Measurements from ENCODE around the gene SETBP1. TPM values are rescaled to one million over a fixed set of nuclear protein-coding genes. Genes with fewer than 3 reads are reported as not detected.

SETBP1 gene
- total and polyA plus RNA-seq, 4 donors, result 23.1 to 39.8 (median 27.8) TPM

DNA sequence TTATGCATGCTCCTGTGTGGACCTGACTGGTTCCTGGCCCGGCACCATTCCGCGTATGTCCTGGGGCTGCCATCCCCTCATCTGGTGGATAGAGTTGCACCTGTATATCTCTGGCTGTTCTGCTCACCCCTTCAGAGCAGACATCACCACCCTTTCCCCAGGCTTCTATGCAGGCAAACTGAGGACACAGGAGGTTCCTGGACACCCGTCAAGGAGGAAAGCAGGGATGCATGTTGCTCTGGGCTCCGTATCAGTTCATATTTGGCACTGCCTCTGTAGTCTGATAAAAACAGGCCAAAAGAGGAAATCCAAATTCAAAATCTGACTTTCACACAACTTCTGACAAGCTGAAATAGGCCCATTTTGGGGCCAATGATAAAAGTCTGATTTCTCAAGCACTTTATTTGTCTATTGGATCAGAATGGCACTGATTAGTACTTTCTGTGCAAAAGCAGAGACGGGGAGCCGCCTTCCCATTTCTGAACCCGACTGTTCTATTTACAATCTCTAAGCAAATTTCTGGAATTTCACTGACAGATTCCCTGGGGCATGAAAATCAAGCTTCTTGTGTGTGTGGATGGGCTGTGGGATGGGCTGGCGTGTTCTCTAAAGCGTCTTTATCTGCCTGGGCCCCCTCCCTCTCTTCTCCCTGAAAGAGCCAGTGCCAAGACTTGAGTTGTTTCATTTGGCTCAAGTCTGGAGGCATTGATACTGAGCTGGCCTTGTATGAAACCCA, 96.9 kb downstream of the SETBP1 start:
- no peak overlapping the region for H3K4me3 ChIP-seq (ENCODE audit: low read depth, low read length)
- peak overlapping the region; percentile 37 for H3K27ac ChIP-seq (ENCODE audit: low read depth, low read length)
- WGBS (ENCODE audit: insufficient coverage), result 79% methylated on average over 5 of the region's 10 CpGs
- H3K36me3 ChIP-seq (ENCODE audit: control insufficient read depth, insufficient read depth, low read length), result no peaks in the 10 kb centered on the region
- peaks cover 14% of the 10 kb centered on the region for H3K4me1 ChIP-seq (ENCODE audit: control insufficient read depth, insufficient read depth, low read length)
- H3K9me3 ChIP-seq (ENCODE audit: control insufficient read depth, insufficient read depth, low read length), result no peaks in the 10 kb centered on the region
- peak in 2 of 6 donors; percentile 55 to 84 for DNase-seq (ENCODE audit: low read depth in 4 of 6, low spot score in 6 of 6)
- no peaks in the 10 kb centered on the region for H3K27me3 ChIP-seq (ENCODE audit: control insufficient read depth, insufficient read depth, low read length)

DNA sequence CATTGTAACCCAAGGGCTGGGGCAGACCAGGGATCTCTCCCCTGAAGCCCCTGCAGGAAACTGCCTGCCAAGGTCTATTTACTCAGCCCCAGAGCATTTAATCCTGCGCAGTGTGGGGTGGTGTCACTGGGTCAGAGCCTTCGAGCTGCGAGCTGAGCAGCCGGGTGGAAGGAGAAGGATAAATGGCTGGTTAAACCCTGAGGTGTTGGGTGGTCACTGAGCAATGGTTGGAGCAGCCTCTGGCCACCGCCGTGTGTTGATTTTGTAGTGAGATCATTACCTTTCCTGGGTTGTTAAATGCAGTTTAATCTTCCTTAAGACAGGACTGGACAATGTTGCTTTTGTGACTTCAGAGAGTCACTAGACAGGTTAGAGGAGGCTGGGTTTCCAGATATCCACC, 98.1 kb downstream of the SETBP1 start:
- Histone ChIP-seq H3K4me3 (ENCODE audit: low read depth, low read length) (no peak overlapping the region), H3K9me3 (ENCODE audit: control insufficient read depth, insufficient read depth, low read length) (no peaks in the 10 kb centered on the region), H3K27me3 (ENCODE audit: control insufficient read depth, insufficient read depth, low read length) (no peaks in the 10 kb centered on the region), H3K27ac (ENCODE audit: low read depth, low read length) (no peak overlapping the region), H3K4me1 (ENCODE audit: control insufficient read depth, insufficient read depth, low read length) (peaks cover 14% of the 10 kb centered on the region), H3K36me3 (ENCODE audit: control insufficient read depth, insufficient read depth, low read length) (no peaks in the 10 kb centered on the region)
- no peak for DNase-seq (ENCODE audit: low read depth in 4 of 6, low spot score in 6 of 6)
- WGBS (ENCODE audit: insufficient coverage), result 69% methylated on average over 2 of the region's 6 CpGs

DNA sequence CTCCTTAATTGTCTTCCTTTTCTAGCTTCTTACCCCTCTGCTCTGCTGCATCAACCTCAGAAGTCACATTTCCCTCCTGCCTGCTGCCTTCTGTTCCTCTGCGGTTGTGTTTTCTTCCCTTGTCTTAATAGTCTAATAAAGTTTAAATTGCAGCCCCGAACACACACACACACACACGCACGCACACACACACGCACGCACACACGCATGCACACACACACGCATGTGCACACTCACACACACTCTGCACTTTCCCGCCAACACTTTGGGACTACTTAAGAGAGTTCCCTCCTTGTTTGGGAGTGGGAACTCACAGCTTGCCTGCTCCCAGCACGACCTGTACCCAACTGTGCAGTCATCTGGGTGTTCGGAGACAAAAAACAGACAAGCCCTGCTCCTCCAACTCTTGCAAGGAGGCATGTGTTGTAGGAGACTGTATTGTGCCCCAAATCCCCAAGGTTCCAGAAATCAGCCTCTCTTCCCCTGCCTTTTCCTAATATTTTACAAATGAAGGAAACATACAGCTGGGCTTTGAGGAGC, 99.1 kb downstream of the SETBP1 start:
- WGBS (ENCODE audit: insufficient coverage), result 56% methylated on average over 5 of the region's 11 CpGs
- no peaks in the 10 kb centered on the region for H3K27me3 ChIP-seq (ENCODE audit: control insufficient read depth, insufficient read depth, low read length)
- no peaks in the 10 kb centered on the region for H3K9me3 ChIP-seq (ENCODE audit: control insufficient read depth, insufficient read depth, low read length)
- DNase-seq (ENCODE audit: low read depth in 4 of 6, low spot score in 6 of 6), result peak in 1 of 6 donors; percentile 65
- H3K4me3 ChIP-seq (ENCODE audit: low read depth, low read length), result no peak overlapping the region
- H3K36me3 ChIP-seq (ENCODE audit: control insufficient read depth, insufficient read depth, low read length), result no peaks in the 10 kb centered on the region
- peaks cover 14% of the 10 kb centered on the region for H3K4me1 ChIP-seq (ENCODE audit: control insufficient read depth, insufficient read depth, low read length)
- no peak overlapping the region for H3K27ac ChIP-seq (ENCODE audit: low read depth, low read length)

DNA sequence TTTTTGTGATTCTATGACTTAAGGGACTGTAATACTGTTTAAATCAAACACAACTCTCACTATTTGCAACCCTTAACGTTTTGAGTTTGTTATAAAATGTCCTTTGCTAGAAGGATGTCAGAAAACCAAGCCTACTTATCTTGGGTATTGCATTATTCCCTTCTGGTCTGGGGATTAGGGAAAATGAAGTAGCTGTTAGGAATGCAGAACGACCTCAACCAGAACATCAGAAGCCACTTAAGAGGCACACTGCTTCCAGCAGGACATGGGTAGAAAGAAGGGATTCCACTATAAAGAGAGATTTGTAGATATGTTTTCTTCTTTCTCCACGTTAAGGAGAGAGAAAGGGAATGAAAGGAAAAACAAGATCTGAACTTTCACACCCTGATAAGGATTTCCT, 101.2 kb downstream of the SETBP1 start:
- Histone ChIP-seq H3K27me3 (ENCODE audit: control insufficient read depth, insufficient read depth, low read length) (no peaks in the 10 kb centered on the region), H3K4me1 (ENCODE audit: control insufficient read depth, insufficient read depth, low read length) (peaks cover 14% of the 10 kb centered on the region), H3K27ac (ENCODE audit: low read depth, low read length) (no peak overlapping the region), H3K9me3 (ENCODE audit: control insufficient read depth, insufficient read depth, low read length) (no peaks in the 10 kb centered on the region), H3K4me3 (ENCODE audit: low read depth, low read length) (no peak overlapping the region), H3K36me3 (ENCODE audit: control insufficient read depth, insufficient read depth, low read length) (no peaks in the 10 kb centered on the region)
- no peak for DNase-seq (ENCODE audit: low read depth in 4 of 6, low spot score in 6 of 6)
- WGBS (ENCODE audit: insufficient coverage), result no CpG with 5 or more reads among the region's 3 CpGs

DNA sequence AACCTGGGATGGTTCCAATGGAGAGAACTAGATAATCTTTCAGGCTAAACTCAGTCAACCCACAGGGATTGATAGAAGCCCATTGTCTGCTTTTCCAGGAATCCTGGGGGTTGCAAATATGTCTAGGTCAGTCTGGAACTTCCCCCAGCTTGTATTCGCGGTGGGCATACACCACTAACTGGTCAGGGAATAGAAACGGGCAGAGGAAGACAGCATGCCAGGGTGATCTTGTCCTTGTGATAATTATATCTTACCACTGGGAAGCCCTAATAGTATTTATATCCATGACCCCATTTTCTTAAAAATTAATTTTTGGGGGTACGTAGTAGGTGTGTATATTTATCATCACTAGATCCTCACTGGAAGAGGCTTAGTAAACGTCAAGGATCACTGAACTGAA, 101.9 kb downstream of the SETBP1 start:
- no CpG with 5 or more reads among the region's 5 CpGs for WGBS (ENCODE audit: insufficient coverage)
- H3K36me3 ChIP-seq (ENCODE audit: control insufficient read depth, insufficient read depth, low read length), result no peaks in the 10 kb centered on the region
- no peaks in the 10 kb centered on the region for H3K9me3 ChIP-seq (ENCODE audit: control insufficient read depth, insufficient read depth, low read length)
- H3K4me3 ChIP-seq (ENCODE audit: low read depth, low read length), result no peak overlapping the region
- DNase-seq (ENCODE audit: low read depth in 4 of 6, low spot score in 6 of 6), result no peak
- H3K27ac ChIP-seq (ENCODE audit: low read depth, low read length), result no peak overlapping the region
- H3K27me3 ChIP-seq (ENCODE audit: control insufficient read depth, insufficient read depth, low read length), result no peaks in the 10 kb centered on the region
- peaks cover 9% of the 10 kb centered on the region for H3K4me1 ChIP-seq (ENCODE audit: control insufficient read depth, insufficient read depth, low read length)

DNA sequence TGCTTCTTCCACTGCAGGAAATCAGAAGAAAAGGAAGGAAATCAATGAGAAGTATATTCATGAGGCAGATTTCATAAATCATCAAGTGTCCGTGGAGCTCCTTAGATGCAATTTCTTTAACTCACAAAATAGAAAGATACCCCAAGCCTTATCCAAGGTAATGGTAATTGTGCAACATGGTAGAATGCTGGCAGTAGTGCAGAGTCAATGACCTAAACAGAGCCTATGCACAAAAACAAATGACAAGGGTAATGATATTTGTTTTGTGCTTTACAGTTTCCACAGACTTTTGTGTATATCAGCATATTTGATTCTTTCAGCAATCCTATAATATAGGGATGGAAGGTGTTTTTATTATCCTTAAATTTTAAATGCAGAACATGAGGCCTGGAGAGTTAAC, 102.7 kb downstream of the SETBP1 start:
- Histone ChIP-seq H3K4me1 (ENCODE audit: control insufficient read depth, insufficient read depth, low read length) (peaks cover 5% of the 10 kb centered on the region), H3K27me3 (ENCODE audit: control insufficient read depth, insufficient read depth, low read length) (no peaks in the 10 kb centered on the region), H3K36me3 (ENCODE audit: control insufficient read depth, insufficient read depth, low read length) (no peaks in the 10 kb centered on the region), H3K9me3 (ENCODE audit: control insufficient read depth, insufficient read depth, low read length) (no peaks in the 10 kb centered on the region), H3K27ac (ENCODE audit: low read depth, low read length) (no peak overlapping the region), H3K4me3 (ENCODE audit: low read depth, low read length) (no peak overlapping the region)
- WGBS (ENCODE audit: insufficient coverage), result no CpG with 5 or more reads among the region's 1 CpG
- no peak for DNase-seq (ENCODE audit: low read depth in 4 of 6, low spot score in 6 of 6)

DNA sequence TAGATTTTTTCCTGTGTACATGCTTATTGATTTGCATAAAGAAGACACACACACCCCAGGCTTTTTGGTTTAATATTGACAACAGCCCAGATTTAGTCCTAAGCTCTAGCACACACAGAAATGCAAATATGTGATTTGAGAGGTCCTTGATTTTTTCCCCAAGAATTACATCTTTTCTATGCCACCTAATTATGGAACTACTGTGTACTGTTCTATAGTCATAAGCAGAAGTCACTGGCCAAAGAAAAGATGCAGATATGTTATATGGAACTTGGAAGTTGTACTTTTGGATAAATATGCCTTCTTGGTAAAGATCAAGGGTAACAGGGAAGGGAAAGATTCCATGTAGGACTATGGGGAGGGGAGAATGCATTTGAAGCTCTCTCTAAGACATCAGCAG, 105.6 kb downstream of the SETBP1 start:
- no peak for DNase-seq (ENCODE audit: low read depth in 4 of 6, low spot score in 6 of 6)
- Histone ChIP-seq H3K27me3 (ENCODE audit: control insufficient read depth, insufficient read depth, low read length) (no peaks in the 10 kb centered on the region), H3K4me3 (ENCODE audit: low read depth, low read length) (no peak overlapping the region), H3K36me3 (ENCODE audit: control insufficient read depth, insufficient read depth, low read length) (no peaks in the 10 kb centered on the region), H3K4me1 (ENCODE audit: control insufficient read depth, insufficient read depth, low read length) (peaks cover 4% of the 10 kb centered on the region), H3K27ac (ENCODE audit: low read depth, low read length) (no peak overlapping the region), H3K9me3 (ENCODE audit: control insufficient read depth, insufficient read depth, low read length) (no peaks in the 10 kb centered on the region)

DNA sequence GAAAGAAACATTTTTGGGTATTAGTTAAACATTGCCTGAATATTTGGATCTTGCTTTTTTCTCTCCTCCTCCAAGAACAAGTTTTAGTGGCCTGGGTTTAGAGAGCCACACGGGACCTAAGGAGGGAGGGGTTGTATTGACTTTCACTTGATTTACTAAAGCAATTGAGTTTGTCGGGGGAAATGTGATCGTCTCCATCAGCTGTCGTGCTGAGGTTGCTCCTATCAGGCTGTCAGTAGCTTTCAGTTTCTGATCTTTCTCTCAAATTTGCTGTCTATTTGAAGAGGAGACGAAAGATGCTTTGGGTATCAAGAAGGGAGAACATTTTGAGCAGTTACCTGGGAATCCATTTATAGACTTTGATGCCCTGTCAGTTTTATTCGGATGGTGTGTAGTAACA, 106.0 kb downstream of the SETBP1 start:
- peaks cover 7% of the 10 kb centered on the region for H3K4me1 ChIP-seq (ENCODE audit: control insufficient read depth, insufficient read depth, low read length)
- no peak overlapping the region for H3K27ac ChIP-seq (ENCODE audit: low read depth, low read length)
- H3K27me3 ChIP-seq (ENCODE audit: control insufficient read depth, insufficient read depth, low read length), result no peaks in the 10 kb centered on the region
- no peak for DNase-seq (ENCODE audit: low read depth in 4 of 6, low spot score in 6 of 6)
- no peak overlapping the region for H3K4me3 ChIP-seq (ENCODE audit: low read depth, low read length)
- no peaks in the 10 kb centered on the region for H3K9me3 ChIP-seq (ENCODE audit: control insufficient read depth, insufficient read depth, low read length)
- no peaks in the 10 kb centered on the region for H3K36me3 ChIP-seq (ENCODE audit: control insufficient read depth, insufficient read depth, low read length)
- WGBS (ENCODE audit: insufficient coverage), result 32% methylated on average over 4 of the region's 6 CpGs

DNA sequence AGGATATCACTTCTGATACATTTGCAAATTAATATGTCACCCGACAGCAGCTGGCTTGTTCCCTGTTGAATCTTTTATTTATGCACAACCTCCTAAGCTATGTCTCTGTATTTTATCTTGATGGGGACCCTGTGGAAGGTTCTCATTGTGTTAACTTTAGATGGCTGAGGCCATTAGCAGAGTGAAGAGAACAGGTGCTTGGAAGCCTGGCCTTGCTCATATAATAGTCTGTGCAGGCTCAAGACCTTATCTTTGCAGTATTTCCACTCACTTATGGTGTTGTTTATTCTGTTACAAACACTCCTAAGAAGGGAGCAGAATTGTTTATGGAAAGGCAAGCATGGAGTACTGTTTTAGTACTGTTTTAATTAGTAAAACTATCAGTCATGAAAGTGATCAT, 107.6 kb downstream of the SETBP1 start:
- peaks cover 13% of the 10 kb centered on the region for H3K4me1 ChIP-seq (ENCODE audit: control insufficient read depth, insufficient read depth, low read length)
- H3K27me3 ChIP-seq (ENCODE audit: control insufficient read depth, insufficient read depth, low read length), result no peaks in the 10 kb centered on the region
- H3K9me3 ChIP-seq (ENCODE audit: control insufficient read depth, insufficient read depth, low read length), result no peaks in the 10 kb centered on the region
- no peak overlapping the region for H3K4me3 ChIP-seq (ENCODE audit: low read depth, low read length)
- WGBS (ENCODE audit: insufficient coverage), result no CpG with 5 or more reads among the region's 1 CpG
- DNase-seq (ENCODE audit: low read depth in 4 of 6, low spot score in 6 of 6), result no peak
- H3K27ac ChIP-seq (ENCODE audit: low read depth, low read length), result no peak overlapping the region
- no peaks in the 10 kb centered on the region for H3K36me3 ChIP-seq (ENCODE audit: control insufficient read depth, insufficient read depth, low read length)

DNA sequence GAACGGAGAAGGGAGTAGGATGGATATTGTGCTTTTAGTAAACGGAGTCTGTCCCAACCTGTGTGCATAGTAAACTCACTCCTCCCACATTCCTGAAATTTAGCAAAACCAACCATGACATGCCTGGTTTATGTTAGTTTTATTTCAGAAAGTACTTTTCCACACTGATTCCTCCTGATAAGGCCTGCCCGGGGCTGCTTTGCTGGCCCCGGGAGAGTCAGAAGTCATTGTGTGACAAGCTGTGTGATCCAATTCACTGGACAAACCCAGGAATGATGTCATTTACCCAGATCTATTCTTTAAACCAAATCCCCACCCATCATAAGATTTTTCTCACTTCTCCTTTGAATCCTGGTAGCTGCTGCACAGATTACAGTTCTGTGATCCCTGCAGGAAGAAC, 109.0 kb downstream of the SETBP1 start:
- Histone ChIP-seq H3K4me1 (ENCODE audit: control insufficient read depth, insufficient read depth, low read length) (peaks cover 13% of the 10 kb centered on the region), H3K27me3 (ENCODE audit: control insufficient read depth, insufficient read depth, low read length) (no peaks in the 10 kb centered on the region), H3K9me3 (ENCODE audit: control insufficient read depth, insufficient read depth, low read length) (no peaks in the 10 kb centered on the region), H3K27ac (ENCODE audit: low read depth, low read length) (peak overlapping the region; percentile 61), H3K4me3 (ENCODE audit: low read depth, low read length) (no peak overlapping the region), H3K36me3 (ENCODE audit: control insufficient read depth, insufficient read depth, low read length) (no peaks in the 10 kb centered on the region)
- DNase-seq (ENCODE audit: low read depth in 4 of 6, low spot score in 6 of 6), result no peak
- WGBS (ENCODE audit: insufficient coverage), result 53% methylated on average over 2 of the region's 4 CpGs

Data from spinal cord (tissue), 10 donors.